ENCODE measurements around the gene SLC12A7. TPM values are rescaled to one million over a fixed set of nuclear protein-coding genes. Genes with fewer than 3 reads are reported as not detected.
"Not testable (repeated sequence)": the region's sequence is repeated elsewhere in the genome, so short reads cannot be mapped to it uniquely, and the experiment has no call there.

The SLC12A7 gene
- total RNA-seq, 1 experiment from 2014 or later, result 48.2 TPM

DNA sequence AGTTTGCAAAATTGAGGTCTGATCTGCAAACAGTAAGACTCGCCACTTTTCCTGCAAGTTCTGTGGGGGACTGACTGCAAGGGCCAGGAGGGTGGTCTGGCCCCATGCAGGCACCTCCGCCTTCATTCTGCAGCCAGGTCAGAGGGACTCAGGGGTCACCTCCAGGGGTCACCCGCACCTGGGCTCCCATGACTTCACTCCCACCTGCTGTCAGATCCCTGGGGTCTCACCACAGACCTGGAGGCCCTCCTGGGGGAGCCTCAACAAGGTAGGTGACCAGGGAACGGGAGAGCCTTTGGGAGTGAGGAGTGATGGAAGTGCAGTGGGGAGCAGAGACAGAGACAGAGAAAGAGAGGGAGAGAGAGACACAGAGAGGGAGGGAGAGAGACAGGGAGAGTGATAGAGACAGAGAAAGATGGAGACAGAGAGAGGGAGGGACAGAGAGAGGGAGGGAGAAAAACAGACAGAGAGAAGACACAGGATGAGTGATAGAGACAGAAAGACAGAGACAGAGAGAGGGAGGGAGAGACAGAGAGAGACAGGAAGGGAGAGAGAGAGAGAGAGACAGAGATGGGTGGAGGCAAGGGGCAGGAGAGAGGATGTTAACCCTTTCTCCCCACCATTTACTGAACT lies 48.0 kb upstream of the SLC12A7 start:
- H3K4me1 ChIP-seq (ENCODE audit: insufficient read depth, low read length), result peaks cover 20% of the 10 kb centered on the region
- H3K79me2 ChIP-seq (ENCODE audit: low read length), result no peaks in the 10 kb centered on the region
- no peak for ATAC-seq
- H2AFZ ChIP-seq (ENCODE audit: low read length), result no peak overlapping the region
- TF ChIP-seq, protein P1, sequence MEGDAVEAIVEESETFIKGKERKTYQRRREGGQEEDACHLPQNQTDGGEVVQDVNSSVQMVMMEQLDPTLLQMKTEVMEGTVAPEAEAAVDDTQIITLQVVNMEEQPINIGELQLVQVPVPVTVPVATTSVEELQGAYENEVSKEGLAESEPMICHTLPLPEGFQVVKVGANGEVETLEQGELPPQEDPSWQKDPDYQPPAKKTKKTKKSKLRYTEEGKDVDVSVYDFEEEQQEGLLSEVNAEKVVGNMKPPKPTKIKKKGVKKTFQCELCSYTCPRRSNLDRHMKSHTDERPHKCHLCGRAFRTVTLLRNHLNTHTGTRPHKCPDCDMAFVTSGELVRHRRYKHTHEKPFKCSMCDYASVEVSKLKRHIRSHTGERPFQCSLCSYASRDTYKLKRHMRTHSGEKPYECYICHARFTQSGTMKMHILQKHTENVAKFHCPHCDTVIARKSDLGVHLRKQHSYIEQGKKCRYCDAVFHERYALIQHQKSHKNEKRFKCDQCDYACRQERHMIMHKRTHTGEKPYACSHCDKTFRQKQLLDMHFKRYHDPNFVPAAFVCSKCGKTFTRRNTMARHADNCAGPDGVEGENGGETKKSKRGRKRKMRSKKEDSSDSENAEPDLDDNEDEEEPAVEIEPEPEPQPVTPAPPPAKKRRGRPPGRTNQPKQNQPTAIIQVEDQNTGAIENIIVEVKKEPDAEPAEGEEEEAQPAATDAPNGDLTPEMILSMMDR (conservative IDR thresholded peaks at IDR 0.05; ENCODE audit: low read depth, low read length), result no peak
- TF ChIP-seq EZH2 (IDR thresholded peaks at IDR 0.05; ENCODE audit: low read length, unreplicated experiment) (no peak), EZH2phosphoT487 (IDR thresholded peaks at IDR 0.05; ENCODE audit: borderline replicate concordance, low read length) (no peak)
- DNase-seq, result no peak
- H3K36me3 ChIP-seq (ENCODE audit: low read depth, low read length), result no peaks in the 10 kb centered on the region
- no peak overlapping the region for H3K4me3 ChIP-seq (ENCODE audit: low read length)
- H3K9me2 ChIP-seq (replicated peaks; ENCODE audit: low read length), result no peaks in the 10 kb centered on the region
- POLR2A ChIA-PET (ENCODE audit: unreplicated experiment), result no interaction called here
- BruUV-seq (replicated peaks), result no TSS peak
- CTCF ChIA-PET, result no interaction called here
- no peak overlapping the region for H3K27ac ChIP-seq (ENCODE audit: low read length)
- H3F3A ChIP-seq (ENCODE audit: low read length, unreplicated experiment), result no peaks in the 10 kb centered on the region
- no peak overlapping the region for H3K4me2 ChIP-seq (ENCODE audit: low read length)
- no peaks in the 10 kb centered on the region for H3K9me3 ChIP-seq (ENCODE audit: low read length)
- no peak overlapping the region for H3K9ac ChIP-seq (ENCODE audit: low read length)
- intact Hi-C loops (cut with micrococcal nuclease), result loop anchor here (2.0 to 10.0 kb wide), 2 partner anchors 47 to 155 kb away; partner anchors contain the start of genes NKD2 and SLC12A7
- H4K20me1 ChIP-seq (ENCODE audit: low read length), result no peaks in the 10 kb centered on the region
- H3K27me3 ChIP-seq (ENCODE audit: low read length), result no peaks in the 10 kb centered on the region

GRCh38 chr5:1159341-1159675 lies 47.4 kb upstream of the SLC12A7 start:
- CTCF ChIA-PET, result no interaction called here
- Histone ChIP-seq H3K4me2 (ENCODE audit: low read length) (no peak overlapping the region), H3K4me1 (ENCODE audit: insufficient read depth, low read length) (peaks cover 20% of the 10 kb centered on the region), H3K9me2 (replicated peaks; ENCODE audit: low read length) (no peaks in the 10 kb centered on the region), H3K36me3 (ENCODE audit: low read depth, low read length) (no peaks in the 10 kb centered on the region), H3K4me3 (ENCODE audit: low read length) (no peak overlapping the region), H3K79me2 (ENCODE audit: low read length) (no peaks in the 10 kb centered on the region), H4K20me1 (ENCODE audit: low read length) (no peaks in the 10 kb centered on the region), H3F3A (ENCODE audit: low read length, unreplicated experiment) (no peaks in the 10 kb centered on the region), H3K9ac (ENCODE audit: low read length) (no peak overlapping the region), H3K27me3 (ENCODE audit: low read length) (no peaks in the 10 kb centered on the region), H3K9me3 (ENCODE audit: low read length) (no peaks in the 10 kb centered on the region), H2AFZ (ENCODE audit: low read length) (no peak overlapping the region), H3K27ac (ENCODE audit: low read length) (no peak overlapping the region)
- ATAC-seq (no peak), DNase-seq (no peak)
- no TSS peak for BruUV-seq (replicated peaks)
- POLR2A ChIA-PET (ENCODE audit: unreplicated experiment), result no interaction called here
- intact Hi-C loops (cut with micrococcal nuclease), result no loop called here
- no peak for TF ChIP-seq EZH2phosphoT487 (IDR thresholded peaks at IDR 0.05; ENCODE audit: borderline replicate concordance, low read length)
- TF ChIP-seq, protein P1 (conservative IDR thresholded peaks at IDR 0.05; ENCODE audit: low read depth, low read length), result no peak
- TF ChIP-seq EZH2 (IDR thresholded peaks at IDR 0.05; ENCODE audit: low read length, unreplicated experiment), result no peak

GRCh38 chr5:1158647-1159340 lies 46.9 kb upstream of the SLC12A7 start:
- POLR2A ChIA-PET (ENCODE audit: unreplicated experiment), result no interaction called here
- H3F3A ChIP-seq (ENCODE audit: low read length, unreplicated experiment), result no peaks in the 10 kb centered on the region
- no peaks in the 10 kb centered on the region for H3K27me3 ChIP-seq (ENCODE audit: low read length)
- DNase-seq (no peak), ATAC-seq (no peak)
- TF ChIP-seq EZH2phosphoT487 (IDR thresholded peaks at IDR 0.05; ENCODE audit: borderline replicate concordance, low read length), result no peak
- TF ChIP-seq EZH2 (IDR thresholded peaks at IDR 0.05; ENCODE audit: low read length, unreplicated experiment), result no peak
- TF ChIP-seq, protein P1 (conservative IDR thresholded peaks at IDR 0.05; ENCODE audit: low read depth, low read length), result no peak
- H3K36me3 ChIP-seq (ENCODE audit: low read depth, low read length), result no peaks in the 10 kb centered on the region
- BruUV-seq (replicated peaks), result no TSS peak
- peaks cover 20% of the 10 kb centered on the region for H3K4me1 ChIP-seq (ENCODE audit: insufficient read depth, low read length)
- CTCF ChIA-PET, result no interaction called here
- no peak overlapping the region for H3K4me3 ChIP-seq (ENCODE audit: low read length)
- H3K9ac ChIP-seq (ENCODE audit: low read length), result no peak overlapping the region
- no peak overlapping the region for H3K27ac ChIP-seq (ENCODE audit: low read length)
- H4K20me1 ChIP-seq (ENCODE audit: low read length), result no peaks in the 10 kb centered on the region
- no peaks in the 10 kb centered on the region for H3K79me2 ChIP-seq (ENCODE audit: low read length)
- intact Hi-C loops (cut with micrococcal nuclease), result no loop called here
- H3K4me2 ChIP-seq (ENCODE audit: low read length), result no peak overlapping the region
- no peaks in the 10 kb centered on the region for H3K9me2 ChIP-seq (replicated peaks; ENCODE audit: low read length)
- H2AFZ ChIP-seq (ENCODE audit: low read length), result no peak overlapping the region
- H3K9me3 ChIP-seq (ENCODE audit: low read length), result no peaks in the 10 kb centered on the region

- H3K36me3 ChIP-seq (ENCODE audit: low read depth, low read length); H3K4me3 ChIP-seq (ENCODE audit: low read length); H3K4me2 ChIP-seq (ENCODE audit: low read length); DNase-seq; H3K27me3 ChIP-seq (ENCODE audit: low read length); H2AFZ ChIP-seq (ENCODE audit: low read length); H3F3A ChIP-seq (ENCODE audit: low read length, unreplicated experiment); H4K20me1 ChIP-seq (ENCODE audit: low read length); H3K9me3 ChIP-seq (ENCODE audit: low read length); BruUV-seq (replicated peaks); H3K27ac ChIP-seq (ENCODE audit: low read length); H3K9ac ChIP-seq (ENCODE audit: low read length); CTCF ChIA-PET; H3K9me2 ChIP-seq (replicated peaks; ENCODE audit: low read length); POLR2A ChIA-PET (ENCODE audit: unreplicated experiment); intact Hi-C loops (cut with micrococcal nuclease); ATAC-seq; H3K79me2 ChIP-seq (ENCODE audit: low read length): not testable (repeated sequence)
- peaks cover 27% of the 10 kb centered on the region for H3K4me1 ChIP-seq (ENCODE audit: insufficient read depth, low read length)
Measured at GRCh38 chr5:1157461-1157986, 45.7 kb upstream of the SLC12A7 start.

Data from PC-3 (cell line).